Measurements from ENCODE around the gene CYP2A6.
"Not testable (repeated sequence)": the region's sequence is repeated elsewhere in the genome, so short reads cannot be mapped to it uniquely, and the experiment has no call there.

CYP2A6 gene, protein sequence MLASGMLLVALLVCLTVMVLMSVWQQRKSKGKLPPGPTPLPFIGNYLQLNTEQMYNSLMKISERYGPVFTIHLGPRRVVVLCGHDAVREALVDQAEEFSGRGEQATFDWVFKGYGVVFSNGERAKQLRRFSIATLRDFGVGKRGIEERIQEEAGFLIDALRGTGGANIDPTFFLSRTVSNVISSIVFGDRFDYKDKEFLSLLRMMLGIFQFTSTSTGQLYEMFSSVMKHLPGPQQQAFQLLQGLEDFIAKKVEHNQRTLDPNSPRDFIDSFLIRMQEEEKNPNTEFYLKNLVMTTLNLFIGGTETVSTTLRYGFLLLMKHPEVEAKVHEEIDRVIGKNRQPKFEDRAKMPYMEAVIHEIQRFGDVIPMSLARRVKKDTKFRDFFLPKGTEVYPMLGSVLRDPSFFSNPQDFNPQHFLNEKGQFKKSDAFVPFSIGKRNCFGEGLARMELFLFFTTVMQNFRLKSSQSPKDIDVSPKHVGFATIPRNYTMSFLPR

GRCh38 chr19:40850277-40850676 is at the start of gene CYP2A6:
CYP2A6 (minus strand) TSS chr19:40850447; CDS start chr19:40850426, 21 bp downstream.
- DNase-seq (ENCODE audit: low read depth) = not testable (repeated sequence)

- not testable (repeated sequence) for DNase-seq (ENCODE audit: low read depth)
Measured at GRCh38 chr19:40899964-40900363, 49.7 kb upstream of the CYP2A6 start.

DNA sequence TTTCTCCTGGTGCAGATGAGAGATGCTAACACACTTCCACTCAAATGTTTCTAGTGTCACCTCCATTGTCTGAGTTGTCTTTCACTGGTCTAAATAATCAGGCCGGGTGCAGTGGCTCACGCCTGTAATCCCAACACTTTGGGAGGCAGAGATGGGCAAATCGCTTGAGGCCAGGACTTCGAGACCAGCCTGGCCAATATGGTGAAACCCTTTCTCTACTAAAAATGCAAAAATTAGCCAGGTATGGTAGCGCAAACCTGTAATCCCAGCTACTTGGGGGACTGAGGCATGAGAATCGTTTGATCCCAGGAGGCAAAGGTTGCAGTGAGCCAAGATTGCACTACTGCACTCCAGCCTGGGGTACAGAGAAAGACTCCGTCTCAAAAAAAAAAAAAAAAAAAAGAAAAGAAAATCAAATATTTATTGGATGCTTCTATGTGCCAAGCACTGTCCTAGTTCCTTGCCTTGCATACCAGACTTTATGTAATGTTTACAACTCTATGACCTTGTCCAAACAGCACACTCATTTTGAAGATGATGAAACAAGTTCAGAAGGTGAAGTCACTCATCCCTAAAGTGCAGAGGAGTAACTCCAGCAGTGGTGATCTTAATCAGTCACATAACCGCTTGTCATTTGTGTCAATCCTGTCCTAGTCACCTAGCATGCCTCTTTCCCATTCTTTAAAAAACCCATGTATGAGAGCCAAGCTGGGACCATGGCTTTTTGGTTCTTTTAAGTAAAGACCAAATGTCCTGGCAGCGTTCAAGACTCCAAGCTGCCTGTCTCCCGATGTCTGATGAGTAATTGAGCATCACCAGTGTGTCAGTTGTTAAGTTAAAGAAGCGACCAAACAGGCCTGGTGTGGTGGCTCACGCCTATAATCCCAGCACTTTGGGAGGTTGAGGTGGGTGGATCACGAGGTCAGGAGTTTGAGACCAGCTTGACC is 46.9 kb upstream of the CYP2A6 start:
- DNase-seq (ENCODE audit: low read depth) = not testable (repeated sequence)

DNA sequence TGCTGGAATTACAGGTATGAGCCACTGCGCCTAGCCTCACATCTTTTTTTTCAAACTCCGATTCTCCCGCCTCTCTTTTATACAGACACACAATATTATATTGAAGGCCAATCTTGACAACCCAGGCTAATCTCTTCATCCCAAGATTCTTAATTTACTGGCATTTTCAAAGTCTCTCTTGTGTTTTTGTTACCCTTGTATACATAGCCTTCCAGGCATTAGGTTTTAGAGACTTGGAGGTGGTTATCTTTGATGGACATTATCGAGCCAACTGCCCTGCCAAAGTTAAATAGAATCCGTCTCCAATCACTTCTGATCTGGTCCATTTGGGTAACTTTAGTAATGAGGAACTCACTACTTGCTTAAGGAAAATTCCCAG is 46.2 kb upstream of the CYP2A6 start:
- no peak for DNase-seq (ENCODE audit: low read depth)

DNA sequence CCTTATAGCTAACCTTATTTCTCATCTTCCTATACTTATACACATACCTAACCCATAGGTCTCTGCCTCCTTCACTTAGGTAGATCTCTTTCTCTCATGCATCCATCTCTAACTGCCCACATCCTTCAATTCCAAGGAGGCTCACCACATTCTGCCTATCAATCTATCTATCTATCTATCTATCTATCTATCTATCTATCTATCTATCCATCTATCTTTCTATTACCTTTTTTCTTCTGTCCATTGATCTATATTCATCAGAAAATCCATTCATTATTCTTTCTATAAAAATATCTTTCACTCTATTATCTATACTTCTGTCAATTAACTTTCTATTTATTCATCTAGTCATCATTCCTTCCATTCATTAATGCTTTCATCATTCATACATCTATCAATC is 42.9 kb upstream of the CYP2A6 start:
- no peak for DNase-seq (ENCODE audit: low read depth)

DNA sequence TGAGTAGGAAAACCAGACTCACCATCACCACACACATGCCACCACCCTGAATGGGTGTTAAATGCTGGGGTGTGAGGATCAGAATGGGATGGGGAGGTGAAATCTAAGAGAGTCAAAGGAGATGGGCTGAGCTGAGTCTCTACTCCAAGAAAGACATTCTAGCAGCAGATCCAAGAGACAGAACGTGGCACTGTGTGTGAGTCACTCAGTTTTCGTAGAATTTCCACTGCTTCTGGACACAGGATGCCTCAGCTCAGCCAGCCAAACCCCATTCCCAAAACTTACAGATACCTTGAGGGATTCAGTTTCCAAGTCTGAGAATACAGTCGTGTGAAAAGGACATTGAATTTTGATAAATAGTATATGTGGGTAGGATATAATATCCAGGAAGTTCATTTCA is 39.1 kb upstream of the CYP2A6 start:
- DNase-seq (ENCODE audit: low read depth) = no peak

GRCh38 chr19:40888191-40888590 is 37.9 kb upstream of the CYP2A6 start:
- no peak for DNase-seq (ENCODE audit: low read depth)

DNA sequence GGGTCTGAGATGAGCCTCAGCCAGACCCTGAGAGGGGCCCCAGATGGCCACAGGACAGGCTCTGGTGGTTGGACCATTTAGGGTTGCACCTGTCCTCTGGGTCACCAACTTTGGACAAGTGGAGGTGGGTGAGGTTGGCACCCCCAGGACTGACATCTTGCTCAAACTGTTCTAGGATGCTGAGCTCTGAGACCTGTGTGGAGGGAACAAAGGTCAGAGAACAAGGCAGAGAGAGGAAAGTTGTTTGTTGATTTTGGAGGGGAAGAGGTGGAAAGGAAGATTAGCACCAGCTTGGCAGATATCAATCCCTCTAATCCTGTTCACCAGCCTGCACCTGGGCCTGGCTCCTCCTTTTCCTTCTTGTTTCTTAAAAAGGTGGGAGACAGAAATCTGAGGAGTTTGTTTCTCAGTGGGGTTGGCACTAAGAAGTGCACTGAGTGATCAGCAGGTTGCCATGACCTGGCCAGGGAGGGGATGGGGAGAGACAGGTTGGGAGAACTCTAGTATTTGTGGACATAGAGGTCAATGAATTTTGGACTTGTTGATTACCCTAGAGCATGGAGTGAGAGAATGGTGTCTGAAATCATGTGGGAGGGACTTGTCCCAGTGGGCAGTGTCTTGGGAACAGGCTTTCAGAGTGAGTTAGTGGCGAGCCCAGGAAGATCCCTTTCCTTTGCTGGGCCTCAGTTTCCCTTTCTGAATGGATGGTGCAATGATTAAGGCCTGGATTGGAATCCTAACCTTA is 34.1 kb upstream of the CYP2A6 start:
- DNase-seq (ENCODE audit: low read depth) = not testable (repeated sequence)

GRCh38 chr19:40882062-40882461 is 31.8 kb upstream of the CYP2A6 start, which contains the start of gene CYP2A7:
CYP2A7 (minus strand) TSS chr19:40882231; CDS start chr19:40882210, 21 bp downstream.
- DNase-seq (ENCODE audit: low read depth) = not testable (repeated sequence)

GRCh38 chr19:40879349-40879748 is 29.1 kb upstream of the CYP2A6 start:
- not testable (repeated sequence) for DNase-seq (ENCODE audit: low read depth)

DNA sequence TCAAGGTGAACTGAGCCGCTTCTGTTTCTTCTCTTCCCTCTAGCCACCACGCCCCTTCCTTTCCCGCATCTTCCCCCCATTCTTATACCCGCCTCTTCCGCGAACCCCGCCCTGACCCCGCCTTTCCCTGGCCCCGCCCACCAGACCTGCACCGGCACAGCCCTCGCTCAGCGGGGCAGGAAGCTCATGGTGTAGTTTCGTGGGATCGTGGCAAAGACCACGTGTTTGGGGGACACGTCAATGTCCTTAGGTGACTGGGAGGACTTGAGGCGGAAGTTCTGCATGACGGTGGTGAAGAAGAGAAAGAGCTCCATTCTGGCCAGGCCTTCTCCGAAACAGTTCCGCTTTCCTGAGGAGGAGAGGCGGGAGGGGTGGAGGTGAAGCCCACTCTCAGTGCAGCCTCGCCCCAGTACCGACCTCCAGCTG is 25.3 kb upstream of the CYP2A6 start:
- not testable (repeated sequence) for DNase-seq (ENCODE audit: low read depth)

GRCh38 chr19:40874874-40875273 is 24.6 kb upstream of the CYP2A6 start:
- not testable (repeated sequence) for DNase-seq (ENCODE audit: low read depth)

- DNase-seq (ENCODE audit: low read depth) = not testable (repeated sequence)
Measured at GRCh38 chr19:40873873-40874272, 23.6 kb upstream of the CYP2A6 start.

- DNase-seq (ENCODE audit: low read depth) = no peak
Measured at GRCh38 chr19:40872209-40872608, 22.0 kb upstream of the CYP2A6 start.

- no peak for DNase-seq (ENCODE audit: low read depth)
Measured at GRCh38 chr19:40867701-40868100, 17.5 kb upstream of the CYP2A6 start.

DNA sequence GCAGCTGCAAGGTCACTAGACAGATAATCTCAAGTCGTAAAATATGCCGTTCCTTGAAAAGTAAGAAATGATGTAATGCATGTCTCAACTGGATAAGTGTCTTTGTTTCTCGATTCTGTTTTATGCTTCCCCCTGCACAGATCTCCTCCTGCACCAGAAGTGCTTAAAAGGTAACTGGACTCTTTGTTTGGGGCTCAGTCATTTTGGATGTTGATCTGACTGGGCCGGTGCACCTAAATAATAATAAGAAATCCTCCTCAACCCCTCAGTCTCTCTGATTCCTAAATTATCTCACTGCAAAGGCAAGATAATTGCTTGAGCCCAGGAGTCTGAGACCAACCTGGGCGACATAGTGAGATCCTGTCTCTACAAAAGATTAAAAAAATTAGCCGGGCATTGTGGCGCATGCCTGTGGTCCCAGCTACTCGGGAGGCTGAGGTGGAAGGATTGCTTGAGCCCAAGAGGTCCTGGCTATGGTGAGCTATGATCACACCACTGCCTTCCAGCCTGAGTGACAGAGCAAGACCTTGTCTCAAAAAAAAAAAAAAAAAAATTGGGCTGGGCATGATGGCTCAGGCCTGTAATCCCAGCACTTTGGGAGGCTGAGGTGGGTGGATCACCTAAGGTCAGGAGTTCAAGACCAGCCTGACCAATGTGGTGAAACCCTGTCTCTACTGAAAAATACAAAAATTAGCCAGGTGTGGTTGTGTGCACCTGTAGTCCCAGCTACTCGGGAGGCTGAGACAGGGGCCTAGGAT is 14.7 kb upstream of the CYP2A6 start:
- DNase-seq (ENCODE audit: low read depth) = not testable (repeated sequence)

GRCh38 chr19:40862785-40863184 is 12.5 kb upstream of the CYP2A6 start:
- no peak for DNase-seq (ENCODE audit: low read depth)

DNA sequence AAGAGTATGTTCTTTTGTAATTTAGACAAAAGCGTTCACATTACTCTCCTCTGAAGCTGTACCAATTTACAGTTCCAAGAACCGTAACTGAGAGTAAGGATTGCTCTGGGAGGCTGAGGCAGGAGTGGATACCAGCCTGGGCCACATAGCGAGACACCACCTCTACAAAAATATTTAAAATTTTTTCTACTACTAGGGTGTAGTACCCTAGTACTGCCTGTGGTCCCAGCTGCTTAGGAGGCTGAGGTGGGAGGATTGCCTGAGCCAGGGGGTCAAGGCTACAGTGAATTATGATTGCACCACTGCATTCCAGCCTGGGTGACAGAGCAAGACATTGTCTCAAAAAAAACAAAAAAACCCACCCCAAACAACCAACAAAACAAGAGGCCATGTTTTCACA is 12.1 kb upstream of the CYP2A6 start:
- no peak for DNase-seq (ENCODE audit: low read depth)

DNA sequence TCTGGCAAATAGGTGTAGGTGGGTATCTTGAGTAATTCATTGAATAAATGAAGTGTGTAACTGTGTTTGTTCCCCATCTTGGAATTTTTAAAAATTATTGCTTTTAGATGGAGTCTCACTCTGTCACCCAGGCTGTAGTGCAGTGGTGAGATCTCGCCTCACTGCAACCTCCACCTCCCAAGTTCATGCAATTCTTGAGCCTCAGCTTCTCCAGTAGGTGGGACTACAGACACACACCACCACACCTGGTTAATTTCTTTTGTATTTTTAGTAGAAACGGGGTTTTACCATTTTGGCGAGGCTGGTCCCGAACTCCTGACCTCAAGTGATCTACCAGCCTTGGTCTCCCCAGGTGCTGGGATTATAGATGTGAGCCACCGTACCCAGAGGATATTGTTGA is 7.9 kb upstream of the CYP2A6 start:
- no peak for DNase-seq (ENCODE audit: low read depth)

GRCh38 chr19:40852467-40853152 is 2.4 kb upstream of the CYP2A6 start:
- DNase-seq (ENCODE audit: low read depth) = not testable (repeated sequence)

Data from HS-27A (cell line).